GM19099 (cell line): Measurements from ENCODE around the gene IL27RA.

Experiments
- POLR2A ChIP-seq: IDR thresholded peaks from 3 replicates; pipeline ENCODE4 v1.6.1; 2011; ENCODE audit warnings: low read depth; ENCODE audit not compliant: insufficient read length; ENCODE audit errors: extremely low read depth

Gene IL27RA

GRCh38 chr19:14102756-14103155, 71.2 kb downstream of the IL27RA start:
- TF ChIP-seq POLR2A, result no peak
